GM20000 (cell line): ENCODE data around the gene DGKQ.

Experiments used
- DNase-seq: peaks from one replicate; pipeline ENCODE4 v3.0.0; 2012; ENCODE audit warnings: low spot score
- CTCF ChIP-seq: IDR thresholded peaks from 2 replicates; pipeline ENCODE4 v1.5.1; 2012; ENCODE audit warnings: mild to moderate bottlenecking, control low read depth; ENCODE audit errors: extremely low read depth, missing control alignments

Gene DGKQ

DNA sequence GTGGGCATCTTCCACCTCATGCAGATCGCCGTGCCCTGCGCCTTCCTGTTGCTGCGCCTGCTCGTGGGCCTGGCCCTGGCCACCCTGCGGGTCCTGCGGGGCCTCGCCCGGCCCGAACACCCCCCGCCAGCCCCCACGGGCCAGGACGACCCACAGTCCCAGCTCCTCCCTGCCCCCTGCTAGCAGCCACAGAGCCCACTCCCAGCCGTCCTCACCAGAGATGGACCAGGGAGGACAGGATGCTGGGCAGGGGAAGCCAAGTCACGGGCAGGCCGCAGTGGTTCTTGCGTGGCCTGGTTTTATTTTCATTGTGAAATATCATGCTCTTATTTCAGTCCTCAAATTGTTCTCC lies 15.1 kb downstream of the DGKQ start:
- DNase-seq, result no peak
- no peak for TF ChIP-seq CTCF

DNA sequence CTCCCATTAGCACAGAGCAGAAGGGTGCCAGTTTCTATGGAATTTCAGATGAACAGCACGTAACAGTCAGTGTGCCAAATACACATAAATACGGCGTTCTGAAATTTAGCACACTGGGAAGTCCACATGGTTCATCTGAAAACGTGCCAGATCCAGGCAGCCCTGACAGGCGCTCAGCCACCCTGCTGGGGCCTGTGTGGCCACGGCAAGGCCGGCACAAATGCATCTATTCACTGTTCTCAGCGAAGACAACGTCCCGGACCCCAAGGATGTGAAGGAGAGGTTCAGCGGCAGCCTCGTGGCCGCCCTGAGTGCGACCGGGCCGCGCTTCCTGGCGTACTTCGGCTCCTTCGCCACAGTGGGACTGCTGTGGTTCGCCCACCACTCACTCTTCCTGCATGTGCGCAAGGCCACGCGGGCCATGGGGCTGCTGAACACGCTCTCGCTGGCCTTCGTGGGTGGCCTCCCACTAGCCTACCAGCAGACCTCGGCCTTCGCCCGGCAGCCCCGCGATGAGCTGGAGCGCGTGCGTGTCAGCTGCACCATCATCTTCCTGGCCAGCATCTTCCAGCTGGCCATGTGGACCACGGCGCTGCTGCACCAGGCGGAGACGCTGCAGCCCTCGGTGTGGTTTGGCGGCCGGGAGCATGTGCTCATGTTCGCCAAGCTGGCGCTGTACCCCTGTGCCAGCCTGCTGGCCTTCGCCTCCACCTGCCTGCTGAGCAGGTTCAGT lies 15.6 kb downstream of the DGKQ start:
- TF ChIP-seq CTCF, result no peak
- no peak for DNase-seq

DNA sequence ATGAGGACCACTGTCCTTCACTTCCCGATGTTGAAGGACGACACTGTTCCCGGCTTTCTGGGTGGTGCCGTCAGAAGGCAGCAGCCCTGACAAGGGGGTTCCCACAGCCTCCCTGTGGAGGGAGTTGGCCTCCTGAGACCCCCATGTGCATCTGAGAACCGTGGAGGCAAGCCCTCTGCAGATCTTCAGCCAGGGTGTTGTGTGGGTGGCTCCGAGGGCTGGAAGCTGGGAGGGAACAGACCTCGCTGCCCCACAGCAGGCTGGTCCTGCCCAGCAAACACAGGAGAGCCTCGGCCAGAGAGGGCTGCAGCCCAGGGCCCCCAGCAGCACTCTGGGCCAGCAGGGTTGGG lies 16.2 kb downstream of the DGKQ start:
- no peak for DNase-seq
- no peak for TF ChIP-seq CTCF

GRCh38 chr4:956531-957230 lies 16.7 kb downstream of the DGKQ start:
- no peak for TF ChIP-seq CTCF
- no peak for DNase-seq

DNA sequence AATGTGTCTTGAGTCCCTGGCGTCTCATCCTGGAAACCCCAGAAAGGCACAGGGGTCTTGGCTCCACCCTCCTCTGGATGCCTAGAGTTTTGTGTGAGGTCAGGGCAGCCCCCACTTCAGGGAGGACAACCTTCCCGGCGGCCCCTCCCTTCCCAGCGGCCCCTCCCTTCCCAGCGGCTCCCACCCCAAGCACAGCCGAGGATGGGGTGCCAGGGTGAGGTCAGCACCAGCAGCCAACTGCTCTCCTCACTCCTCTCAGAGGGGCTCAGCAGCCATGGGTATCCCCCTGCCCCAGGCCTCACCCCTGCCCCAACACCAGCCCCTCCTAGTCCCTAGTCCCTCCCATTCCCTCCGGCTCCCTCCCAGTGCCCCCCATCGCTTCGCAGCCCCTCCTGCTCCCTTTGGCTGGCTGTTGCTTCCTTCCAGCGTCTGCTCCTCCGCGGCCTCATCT lies 17.4 kb downstream of the DGKQ start:
- no peak for TF ChIP-seq CTCF
- no peak for DNase-seq

DNA sequence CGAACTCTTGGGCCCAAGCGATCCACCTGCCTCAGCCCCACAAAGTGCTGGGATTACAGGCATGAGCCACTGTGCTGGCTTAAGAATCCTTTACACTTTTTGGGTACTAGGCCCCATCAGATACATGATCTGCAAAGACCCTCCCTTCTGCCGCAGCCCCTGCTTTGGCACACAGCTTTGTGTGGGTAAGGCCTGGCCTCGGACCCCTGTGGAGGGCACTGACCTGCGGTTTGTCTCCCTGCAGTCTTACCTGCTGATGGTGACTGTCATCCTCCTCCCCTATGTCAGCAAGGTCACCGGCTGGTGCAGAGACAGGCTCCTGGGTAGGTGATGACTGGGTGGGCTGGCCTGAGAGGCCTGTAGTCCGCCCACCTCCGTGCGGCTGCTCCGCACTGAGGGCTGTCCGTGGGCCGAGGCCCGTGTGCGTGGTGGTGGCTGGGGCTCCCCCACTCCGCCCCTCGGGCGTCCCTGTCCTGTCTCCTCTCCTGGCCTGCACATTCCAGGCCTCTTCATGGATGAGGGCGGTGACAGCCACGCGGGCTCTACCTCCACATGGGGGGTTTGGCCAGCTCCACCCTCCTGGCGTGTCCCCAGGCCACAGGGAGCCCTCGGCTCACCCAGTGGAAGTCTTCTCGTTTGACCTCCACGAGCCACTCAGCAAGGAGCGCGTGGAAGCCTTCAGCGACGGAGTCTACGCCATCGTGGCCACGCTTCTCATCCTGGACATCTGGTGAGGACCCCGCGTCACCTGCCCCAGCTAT lies 18.0 kb downstream of the DGKQ start:
- DNase-seq, result no peak
- no peak for TF ChIP-seq CTCF
